Transverse colon (tissue), 4 donors: ENCODE measurements around the gene IMP4. TPM values are rescaled to one million over a fixed set of nuclear protein-coding genes. Genes with fewer than 3 reads are reported as not detected.
"Not testable (repeated sequence)": the region's sequence is repeated elsewhere in the genome, so short reads cannot be mapped to it uniquely, and the experiment has no call there.

ENCODE experiments used
- DNase-seq: peaks from one replicate; pipeline ENCODE4 v3.0.0-alpha.2; 2019
- H3K27ac ChIP-seq, 4 donors: fragments of 200-600 bp; sonication (generic); 2 replicates each; pipeline ENCODE4 v1.5.1; 2016 to 2018; ENCODE audit warnings: inconsistent platforms in 4 of 4
- H3K27me3 ChIP-seq: fragments of 200-600 bp; sonication (generic); 2 replicates; pipeline ENCODE4 v1.5.1; 2017; ENCODE audit warnings: inconsistent platforms
- H3K36me3 ChIP-seq, 4 donors: fragments of 200-600 bp; sonication (generic); 2 replicates each; pipeline ENCODE4 v1.5.1; 2017 to 2019; ENCODE audit warnings: inconsistent platforms in 4 of 4
- H3K4me1 ChIP-seq, 4 donors: fragments of 200-600 bp; sonication (generic); 2 replicates each; pipeline ENCODE4 v1.5.1; 2017 to 2020; ENCODE audit warnings: inconsistent platforms in 4 of 4
- H3K4me3 ChIP-seq, 4 donors: fragments of 200-600 bp; sonication (generic); 1 replicate in 1 of 4; 2 replicates in 3 of 4; pipeline versions ENCODE4 v1.5.1 to v1.6.1; 2017 to 2019; ENCODE audit warnings: inconsistent platforms in 4 of 4
- H3K9me3 ChIP-seq, 2 donors: fragments of 200-600 bp; sonication (generic); 2 replicates each; pipeline ENCODE4 v1.5.1; 2017 to 2019; ENCODE audit warnings: inconsistent platforms in 2 of 2
- CTCF ChIP-seq, 5 experiments: fragments of 200-600 bp in 3 of 5; fragments of 450-650 bp in 2 of 5; sonication (generic) in 3 of 5; IDR thresholded peaks; 1 replicate in 2 of 5; 2 replicates in 3 of 5; pipeline ENCODE4 v1.5.1; 2016 to 2017; ENCODE audit warnings: antibody characterized with exemption in 5 of 5, inconsistent platforms in 3 of 5, mild to moderate bottlenecking in 2 of 5, moderate library complexity in 1 of 5
- EP300 ChIP-seq: sonication (generic); formaldehyde crosslinking; IDR thresholded peaks from one replicate; pipeline ENCODE4 v1.6.1; 2017; ENCODE audit warnings: antibody characterized with exemption, low read depth
- POLR2A ChIP-seq: fragments of 450-650 bp; IDR thresholded peaks from one replicate; pipeline ENCODE4 v1.6.1; 2016; ENCODE audit warnings: antibody characterized with exemption, mild to moderate bottlenecking, moderate library complexity
- POLR2AphosphoS5 ChIP-seq, 3 donors: sonication (generic); formaldehyde crosslinking; IDR thresholded peaks; one replicate each; pipeline ENCODE4 v1.6.1; 2016; ENCODE audit warnings: antibody characterized with exemption in 3 of 3
- WGBS, 2 donors: methylation state at CpG; one replicate each; pipeline ENCODE4 v1.1.5; 2018; ENCODE audit warnings: low coverage in 1 of 2; 5-methylcytosine and 5-hydroxymethylcytosine counted together
- in situ Hi-C, 4 donors: fragments of 200-750 bp; cut with MboI; loops; one replicate each; pipeline versions ENCODE4 v1.15.0 to v1.15.1; 2017; ENCODE audit warnings: low sequenced_read_pairs in 3 of 4, low pct_ligation_motif_present in 1 of 4, low pct_unique_long_range_greater_than_20kb in 1 of 4
- intact Hi-C: fragments of 100-400 bp; cut with DNase I; formaldehyde crosslinking; loops from one replicate; pipeline ENCODE4 v1.15.1; 2023; ENCODE audit warnings: low total_unique reads
- total RNA-seq, 4 donors: library from RNA; depleted of rRNA; stranded (reverse); fragments of >200 nt; gene quantifications; one replicate each; pipeline ENCODE4 v1.1.0, GENCODE V29; 2016

Gene IMP4
- total RNA-seq, 4 donors from 2014 or later = 52.1 to 367 (median 83.7) TPM

- DNase-seq = no peak
- 85 to 90% methylated on average over 3 to 43 of the region's 43 CpGs for WGBS, 2 donors
- H3K4me3 ChIP-seq = no peak overlapping the region
- peaks cover 0 to 8% (median 3%) of the 10 kb centered on the region in 4 donors for H3K4me1 ChIP-seq
- H3K27me3 ChIP-seq = peaks cover 73% of the 10 kb centered on the region
- H3K36me3 ChIP-seq = no peaks in the 10 kb centered on the region
- H3K27ac ChIP-seq = no peak overlapping the region
- in situ Hi-C loops = loop anchor here in 3 of 4 donors (25.0 kb wide), 3 partner anchors 166 to 759 kb away; partner anchors contain the start of gene FAM168B (in 1 of the 3)
- intact Hi-C loops = no loop called here
- no peaks in the 10 kb centered on the region for H3K9me3 ChIP-seq
- TF ChIP-seq POLR2AphosphoS5 (IDR thresholded peaks at IDR 0.05) = no peak
- no peak for TF ChIP-seq EP300
- TF ChIP-seq CTCF (IDR thresholded peaks at IDR 0.05) = no peak
- no peak for TF ChIP-seq POLR2A
These were observed 14.8 kb upstream of the IMP4 start for GRCh38 chr2:130327703-130328527.

GRCh38 chr2:130328710-130329109, 14.0 kb upstream of the IMP4 start:
- H3K27ac ChIP-seq = no peak overlapping the region
- H3K4me1 ChIP-seq = peaks cover 0 to 8% (median 3%) of the 10 kb centered on the region in 4 donors
- in situ Hi-C loops (loop anchor here in 3 of 4 donors (25.0 kb wide), 3 partner anchors 166 to 759 kb away; partner anchors contain the start of gene FAM168B (in 1 of the 3)), intact Hi-C loops (no loop called here)
- no peaks in the 10 kb centered on the region for H3K9me3 ChIP-seq
- 28 to 37% methylated on average over 2 of the region's 2 CpGs for WGBS, 2 donors
- no peak for DNase-seq
- no peak overlapping the region for H3K4me3 ChIP-seq
- no peak for TF ChIP-seq EP300
- no peak for TF ChIP-seq CTCF (IDR thresholded peaks at IDR 0.05)
- TF ChIP-seq POLR2AphosphoS5 (IDR thresholded peaks at IDR 0.05) = no peak
- TF ChIP-seq POLR2A = no peak
- no peaks in the 10 kb centered on the region for H3K36me3 ChIP-seq
- peaks cover 68% of the 10 kb centered on the region for H3K27me3 ChIP-seq

GRCh38 chr2:130332271-130333073, 10.2 kb upstream of the IMP4 start:
- intact Hi-C loops (loop anchor here (10.0 kb wide), 2 partner anchors 148 to 398 kb away; partner anchors contain the start of genes MZT2B and SMPD4), in situ Hi-C loops (loop anchor here (10.0 to 25.0 kb wide), 6 partner anchors 148 to 755 kb away; partner anchors contain the start of genes FAM168B (in 1 of the 4), MZT2B (in 1 of the 4) and SMPD4 (in 1 of the 4))
- H3K4me3 ChIP-seq = no peak overlapping the region
- DNase-seq = peak; percentile 79
- peaks cover 36% of the 10 kb centered on the region for H3K27me3 ChIP-seq
- no peaks in the 10 kb centered on the region for H3K36me3 ChIP-seq
- WGBS, 2 donors = 23% methylated on average over 26 of the region's 29 CpGs; no CpG with 5 or more reads in 1 of the 2 donors
- no peaks in the 10 kb centered on the region for H3K9me3 ChIP-seq
- no peak overlapping the region for H3K27ac ChIP-seq
- TF ChIP-seq POLR2AphosphoS5 (IDR thresholded peaks at IDR 0.05) = peak in 2 of 3 donors; percentile 55 to 73
- no peak for TF ChIP-seq EP300
- peak; percentile 91 to 96 (median 94) for TF ChIP-seq CTCF (IDR thresholded peaks at IDR 0.05)
- peaks cover 3 to 8% (median 3%) of the 10 kb centered on the region in 4 donors for H3K4me1 ChIP-seq

GRCh38 chr2:130333253-130333652, 9.4 kb upstream of the IMP4 start:
- not testable (repeated sequence) for DNase-seq, H3K27ac ChIP-seq, H3K9me3 ChIP-seq, H3K4me1 ChIP-seq, H3K4me3 ChIP-seq, H3K36me3 ChIP-seq
- intact Hi-C loops (loop anchor here (10.0 kb wide), 2 partner anchors 148 to 398 kb away; partner anchors contain the start of genes MZT2B and SMPD4), in situ Hi-C loops (loop anchor here (10.0 to 25.0 kb wide), 6 partner anchors 148 to 754 kb away; partner anchors contain the start of genes FAM168B (in 1 of the 4), MZT2B (in 1 of the 4) and SMPD4 (in 1 of the 4))
- 20 to 67% methylated on average over 1 to 8 of the region's 8 CpGs for WGBS, 2 donors
- H3K27me3 ChIP-seq = peaks cover 29% of the 10 kb centered on the region
